Caco-2 (cell line): ENCODE data around the gene SORL1. TPM values are rescaled to one million over a fixed set of nuclear protein-coding genes. Genes with fewer than 3 reads are reported as not detected.

ENCODE experiments used
- BruUV-seq: library from RNA; stranded (reverse); fragments of 400-500 nt; replicated peaks from 2 replicates; lab custom pipeline; 2021; lab: Mats Ljungman, UMichigan
- CTCF ChIA-PET: fragments of 300-600 bp; sonication (Branson Sonifier 250); formaldehyde crosslinking; loops from one replicate; lab custom pipeline; 2022; ENCODE audit warnings: antibody characterized with exemption; lab: Charles Lee
- POLR2A ChIA-PET: fragments of 300-600 bp; sonication (Branson Sonifier 250); formaldehyde crosslinking; loops from one replicate; lab custom pipeline; 2022; ENCODE audit warnings: antibody characterized with exemption; lab: Charles Lee
- DNase-seq, 2 experiments: peaks; one replicate each; pipeline versions ENCODE4 v3.0.0 to v3.0.0-alpha.2; 2020 to 2022
- H3K27me3 ChIP-seq: replicated peaks from 2 replicates; pipeline ENCODE4 v1.6.0; 2011; ENCODE audit warnings: low read length; ENCODE audit not compliant: control insufficient read depth, insufficient read depth
- H3K36me3 ChIP-seq: 2 replicates; pipeline ENCODE4 v1.5.1; 2011; ENCODE audit warnings: low read length; ENCODE audit not compliant: control insufficient read depth, insufficient read depth
- H3K4me1 ChIP-seq: fragments of 250-450 bp; sonication (Bioruptor Pico); 2 replicates; pipeline ENCODE4 v1.5.1; 2020; ENCODE audit warnings: mild to moderate bottlenecking
- H3K4me3 ChIP-seq: 2 replicates; pipeline ENCODE4 v1.5.1; 2011; ENCODE audit warnings: low read depth, mild to moderate bottlenecking, control low read depth, low read length
- H3K9me3 ChIP-seq: fragments of 250-450 bp; sonication (Bioruptor Pico); 2 replicates; pipeline ENCODE4 v1.5.1; 2020; ENCODE audit warnings: mild to moderate bottlenecking, moderate library complexity
- H3K27ac Mint-ChIP-seq: one replicate; pipeline ENCODE4 v1.8.0; 2022; ENCODE audit warnings: mixed read lengths; ENCODE audit not compliant: unreplicated experiment
- H3K27me3 Mint-ChIP-seq: one replicate; pipeline ENCODE4 v1.8.0; 2022; ENCODE audit warnings: mixed read lengths; ENCODE audit not compliant: insufficient read depth, unreplicated experiment
- H3K36me3 Mint-ChIP-seq: one replicate; pipeline ENCODE4 v1.8.0; 2022; ENCODE audit warnings: mild to moderate bottlenecking, mixed read lengths; ENCODE audit not compliant: insufficient read depth, unreplicated experiment
- H3K4me1 Mint-ChIP-seq: one replicate; pipeline ENCODE4 v1.8.0; 2022; ENCODE audit warnings: low read depth, mixed read lengths; ENCODE audit not compliant: unreplicated experiment
- H3K4me3 Mint-ChIP-seq: one replicate; pipeline ENCODE4 v1.8.0; 2022; ENCODE audit warnings: mild to moderate bottlenecking, moderate library complexity, mixed read lengths; ENCODE audit not compliant: unreplicated experiment
- H3K9me3 Mint-ChIP-seq: one replicate; pipeline ENCODE4 v1.8.0; 2022; ENCODE audit warnings: mixed read lengths; ENCODE audit not compliant: unreplicated experiment
- intact Hi-C: fragments of 100-400 bp; cut with micrococcal nuclease; formaldehyde crosslinking; loops from one replicate; pipeline ENCODE4 v1.10.0; 2022; ENCODE audit not compliant: unreplicated experiment
- total RNA-seq: library from RNA; stranded (reverse); gene quantifications from 2 replicates; pipeline ENCODE4 v1.2.3, GENCODE V29; 2022
- TF ChIP-seq, protein P1 (sequence below), 2 experiments: fragments of 200-600 bp in 1 of 2; IDR thresholded peaks; 1 replicate in 1 of 2; 2 replicates in 1 of 2; pipeline versions ENCODE4 v1.5.1 to v1.8.0; 2011 to 2022; ENCODE audit warnings: antibody characterized with exemption in 1 of 2, control low read depth in 1 of 2, inconsistent platforms in 1 of 2, low read depth in 1 of 2, low read length in 1 of 2, mild to moderate bottlenecking in 1 of 2, moderate library complexity in 1 of 2; ENCODE audit not compliant: insufficient read depth in 1 of 2, severe bottlenecking in 1 of 2, unreplicated experiment in 1 of 2

The SORL1 gene
- total RNA-seq, 1 experiment from 2014 or later, result 26.3 TPM

DNA sequence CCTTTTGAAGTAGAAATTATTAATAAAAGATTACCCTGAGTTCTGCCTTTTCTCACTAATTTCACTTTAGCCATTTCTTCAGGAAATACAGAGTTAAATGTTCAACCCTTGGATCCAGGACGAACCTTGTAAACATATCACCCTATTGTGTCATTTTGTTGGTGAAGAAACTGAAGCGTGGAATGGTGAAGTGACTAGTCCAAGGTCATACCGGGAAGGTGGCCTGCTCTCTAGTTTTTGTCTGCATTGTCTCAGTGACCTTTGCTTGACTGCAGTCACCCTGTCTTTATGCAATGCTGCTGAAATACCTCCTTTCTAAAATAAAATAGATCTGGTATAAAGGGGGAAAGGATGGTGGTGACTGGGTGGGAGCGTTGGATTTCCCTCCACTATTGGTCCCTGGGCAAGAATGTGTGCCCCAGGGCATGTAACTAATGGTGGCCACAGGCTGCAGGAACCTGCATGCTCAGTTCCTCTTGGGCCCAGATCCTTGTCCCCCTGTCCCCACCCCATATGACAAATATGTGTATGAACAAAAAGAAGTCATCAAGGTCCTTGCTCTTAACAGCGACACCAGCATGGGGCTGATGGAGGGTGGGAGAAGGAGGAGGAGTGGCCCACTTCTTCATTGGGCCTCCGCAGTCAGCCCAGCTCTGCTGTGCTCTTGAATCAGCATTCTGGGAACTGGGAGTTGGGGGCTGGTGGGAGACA, 1.6 kb downstream of the SORL1 start:
- H3K4me1 Mint-ChIP-seq, result peaks cover 28% of the 10 kb centered on the region
- ChIA-PET CTCF (no interaction called here), POLR2A (no interaction called here)
- intact Hi-C loops, result loop anchor here (2.0 to 5.0 kb wide), 5 partner anchors 27 to 196 kb away; no protein-coding TSS in a partner anchor
- H3K27ac Mint-ChIP-seq, result no peak overlapping the region
- no peaks in the 10 kb centered on the region for H3K9me3 Mint-ChIP-seq
- TF ChIP-seq, protein P1, sequence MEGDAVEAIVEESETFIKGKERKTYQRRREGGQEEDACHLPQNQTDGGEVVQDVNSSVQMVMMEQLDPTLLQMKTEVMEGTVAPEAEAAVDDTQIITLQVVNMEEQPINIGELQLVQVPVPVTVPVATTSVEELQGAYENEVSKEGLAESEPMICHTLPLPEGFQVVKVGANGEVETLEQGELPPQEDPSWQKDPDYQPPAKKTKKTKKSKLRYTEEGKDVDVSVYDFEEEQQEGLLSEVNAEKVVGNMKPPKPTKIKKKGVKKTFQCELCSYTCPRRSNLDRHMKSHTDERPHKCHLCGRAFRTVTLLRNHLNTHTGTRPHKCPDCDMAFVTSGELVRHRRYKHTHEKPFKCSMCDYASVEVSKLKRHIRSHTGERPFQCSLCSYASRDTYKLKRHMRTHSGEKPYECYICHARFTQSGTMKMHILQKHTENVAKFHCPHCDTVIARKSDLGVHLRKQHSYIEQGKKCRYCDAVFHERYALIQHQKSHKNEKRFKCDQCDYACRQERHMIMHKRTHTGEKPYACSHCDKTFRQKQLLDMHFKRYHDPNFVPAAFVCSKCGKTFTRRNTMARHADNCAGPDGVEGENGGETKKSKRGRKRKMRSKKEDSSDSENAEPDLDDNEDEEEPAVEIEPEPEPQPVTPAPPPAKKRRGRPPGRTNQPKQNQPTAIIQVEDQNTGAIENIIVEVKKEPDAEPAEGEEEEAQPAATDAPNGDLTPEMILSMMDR (IDR thresholded peaks at IDR 0.05; ENCODE audit: insufficient read depth in 1 of 2, low read depth in 1 of 2, low read length in 1 of 2, severe bottlenecking in 1 of 2, unreplicated experiment in 1 of 2), result no peak
- H3K36me3 Mint-ChIP-seq, result no peaks in the 10 kb centered on the region
- no peak for DNase-seq
- H3K4me3 Mint-ChIP-seq, result peak overlapping the region; percentile 90
- H3K27me3 Mint-ChIP-seq, result no peaks in the 10 kb centered on the region
- Histone ChIP-seq H3K9me3 (no peaks in the 10 kb centered on the region), H3K27me3 (no peaks in the 10 kb centered on the region), H3K4me3 (peak overlapping the region; percentile 47), H3K4me1 (peaks cover 30% of the 10 kb centered on the region), H3K36me3 (no peaks in the 10 kb centered on the region)
- TSS peak; percentile 28 for BruUV-seq

DNA sequence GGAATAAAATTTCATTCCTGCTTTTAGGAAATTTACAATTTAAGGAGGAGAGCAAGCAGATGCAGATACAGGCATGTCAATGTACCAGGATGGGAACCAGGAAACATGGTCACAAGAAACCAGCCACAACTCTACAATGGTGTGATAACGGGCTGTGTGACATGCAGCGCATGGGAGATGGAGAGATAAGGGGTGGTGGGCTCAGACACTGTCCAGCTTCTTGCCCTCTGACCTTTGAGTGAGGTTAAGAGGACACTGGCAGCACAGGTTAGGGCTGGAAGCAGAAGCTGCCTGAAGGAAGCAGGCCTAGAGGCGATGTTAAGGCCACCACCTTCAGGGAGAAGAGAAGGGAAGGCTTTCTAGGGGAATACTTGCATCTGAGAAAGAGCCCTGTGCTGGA, 3.0 kb downstream of the SORL1 start:
- Histone ChIP-seq H3K9me3 (no peaks in the 10 kb centered on the region), H3K36me3 (no peaks in the 10 kb centered on the region), H3K4me3 (no peak overlapping the region), H3K27me3 (no peaks in the 10 kb centered on the region), H3K4me1 (peaks cover 30% of the 10 kb centered on the region)
- ChIA-PET CTCF (interaction anchor here (0.6 kb wide), 1 partner anchor 1050 kb away, joined by 5 read pairs; no protein-coding TSS in a partner anchor), POLR2A (no interaction called here)
- Mint-ChIP-seq H3K36me3 (no peaks in the 10 kb centered on the region), H3K9me3 (no peaks in the 10 kb centered on the region), H3K27me3 (no peaks in the 10 kb centered on the region), H3K4me3 (no peak overlapping the region), H3K27ac (no peak overlapping the region), H3K4me1 (peaks cover 33% of the 10 kb centered on the region)
- BruUV-seq, result no TSS peak
- intact Hi-C loops, result no loop called here
- no peak for DNase-seq
- TF ChIP-seq, protein P1 (IDR thresholded peaks at IDR 0.05; ENCODE audit: insufficient read depth in 1 of 2, low read depth in 1 of 2, low read length in 1 of 2, severe bottlenecking in 1 of 2, unreplicated experiment in 1 of 2), result no peak

DNA sequence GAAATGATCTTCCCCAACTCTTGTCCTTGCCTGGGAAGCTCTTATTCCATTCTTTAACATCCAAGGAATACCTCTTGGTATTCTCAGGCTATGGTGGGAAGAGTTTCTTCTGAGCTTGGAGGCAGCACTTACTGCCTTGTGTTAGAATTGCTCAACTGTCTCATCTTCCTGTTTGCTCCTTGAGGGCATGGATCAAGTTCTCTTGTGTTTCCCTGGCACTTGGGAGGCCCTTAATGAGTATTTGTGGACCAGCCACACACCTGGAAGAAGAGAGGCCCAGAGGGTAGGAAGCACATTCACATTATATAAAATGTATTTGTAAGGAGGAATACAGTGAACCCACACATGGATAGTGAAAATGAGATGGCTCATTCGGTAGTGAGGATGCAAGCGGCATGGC, 4.0 kb downstream of the SORL1 start:
- CTCF ChIA-PET, result no interaction called here
- no TSS peak for BruUV-seq

More for the DNA sequence above, 4.0 kb downstream of the SORL1 start:
- Mint-ChIP-seq H3K27me3 (no peaks in the 10 kb centered on the region), H3K27ac (no peak overlapping the region), H3K4me1 (peaks cover 26% of the 10 kb centered on the region), H3K9me3 (no peaks in the 10 kb centered on the region), H3K36me3 (no peaks in the 10 kb centered on the region), H3K4me3 (no peak overlapping the region)
- H3K4me1 ChIP-seq, result peaks cover 23% of the 10 kb centered on the region
- POLR2A ChIA-PET, result interaction anchor here (0.5 kb wide), 1 partner anchor 51 kb away, joined by 3 read pairs; no protein-coding TSS in a partner anchor
- H3K4me3 ChIP-seq, result no peak overlapping the region
- intact Hi-C loops, result no loop called here
- TF ChIP-seq, protein P1 (IDR thresholded peaks at IDR 0.05; ENCODE audit: insufficient read depth in 1 of 2, low read depth in 1 of 2, low read length in 1 of 2, severe bottlenecking in 1 of 2, unreplicated experiment in 1 of 2), result no peak
- DNase-seq, result no peak
- H3K36me3 ChIP-seq, result no peaks in the 10 kb centered on the region
- no peaks in the 10 kb centered on the region for H3K9me3 ChIP-seq
- no peaks in the 10 kb centered on the region for H3K27me3 ChIP-seq
